ENCODE results near the gene FHOD1.

FHOD1 gene

GRCh38 chr16:67206129-67206837, 41.0 kb downstream of the FHOD1 start:
- Histone ChIP-seq H2AFZ (ENCODE audit: low read length) (no peak overlapping the region), H3K27ac (ENCODE audit: low read depth, low read length, poor library complexity, severe bottlenecking) (no peak overlapping the region), H3K4me2 (ENCODE audit: low read length) (no peak overlapping the region)

GRCh38 chr16:67204076-67204475, 43.2 kb downstream of the FHOD1 start:
- Histone ChIP-seq H4K20me1 (ENCODE audit: insufficient read depth, low read length) (no peaks in the 10 kb centered on the region), H3K4me1 (ENCODE audit: insufficient read depth, low read length, severe bottlenecking) (peaks cover 2% of the 10 kb centered on the region), H3K9me3 (ENCODE audit: low read length) (no peaks in the 10 kb centered on the region), H3K36me3 (ENCODE audit: insufficient read depth, low read length) (peaks cover 42% of the 10 kb centered on the region), H3F3A (ENCODE audit: insufficient read depth, low read length) (no peaks in the 10 kb centered on the region), H3K9ac (ENCODE audit: low read length) (no peak overlapping the region), H3K79me2 (ENCODE audit: insufficient read depth, low read length) (no peaks in the 10 kb centered on the region), H3K27me3 (ENCODE audit: insufficient read depth, low read length) (no peaks in the 10 kb centered on the region), H2AFZ (ENCODE audit: low read length) (no peak overlapping the region), H3K9me2 (ENCODE audit: low read depth, low read length) (no peaks in the 10 kb centered on the region), H3K4me2 (ENCODE audit: low read length) (no peak overlapping the region), H3K4me3 (ENCODE audit: low read depth, low read length, poor library complexity, severe bottlenecking) (no peak overlapping the region), H3K27ac (ENCODE audit: low read depth, low read length, poor library complexity, severe bottlenecking) (no peak overlapping the region)
- TF ChIP-seq EZH2 (IDR thresholded peaks at IDR 0.05; ENCODE audit: borderline replicate concordance, low read length) = no peak
- TF ChIP-seq CTCF (IDR thresholded peaks at IDR 0.05; ENCODE audit: low read length) = no peak

More at GRCh38 chr16:67206129-67206837, 41.0 kb downstream of the FHOD1 start:
- Histone ChIP-seq H4K20me1 (ENCODE audit: insufficient read depth, low read length) (no peaks in the 10 kb centered on the region), H3K27me3 (ENCODE audit: insufficient read depth, low read length) (no peaks in the 10 kb centered on the region), H3K4me1 (ENCODE audit: insufficient read depth, low read length, severe bottlenecking) (no peaks in the 10 kb centered on the region), H3K79me2 (ENCODE audit: insufficient read depth, low read length) (no peaks in the 10 kb centered on the region), H3F3A (ENCODE audit: insufficient read depth, low read length) (no peaks in the 10 kb centered on the region), H3K4me3 (ENCODE audit: low read depth, low read length, poor library complexity, severe bottlenecking) (no peak overlapping the region), H3K9me3 (ENCODE audit: low read length) (no peaks in the 10 kb centered on the region), H3K36me3 (ENCODE audit: insufficient read depth, low read length) (peaks cover 32% of the 10 kb centered on the region), H3K9me2 (ENCODE audit: low read depth, low read length) (no peaks in the 10 kb centered on the region), H3K9ac (ENCODE audit: low read length) (no peak overlapping the region)
- TF ChIP-seq EZH2 (IDR thresholded peaks at IDR 0.05; ENCODE audit: borderline replicate concordance, low read length) = no peak
- no peak for TF ChIP-seq CTCF (IDR thresholded peaks at IDR 0.05; ENCODE audit: low read length)

- no peak overlapping the region for H2AFZ ChIP-seq (ENCODE audit: low read length)
- no peak overlapping the region for H3K4me2 ChIP-seq (ENCODE audit: low read length)
- peaks cover 11% of the 10 kb centered on the region for H3K4me1 ChIP-seq (ENCODE audit: insufficient read depth, low read length, severe bottlenecking)
- H3K4me3 ChIP-seq (ENCODE audit: low read depth, low read length, poor library complexity, severe bottlenecking) = no peak overlapping the region
- no peaks in the 10 kb centered on the region for H3K27me3 ChIP-seq (ENCODE audit: insufficient read depth, low read length)
- TF ChIP-seq EZH2 (IDR thresholded peaks at IDR 0.05; ENCODE audit: borderline replicate concordance, low read length) (no peak), CTCF (IDR thresholded peaks at IDR 0.05; ENCODE audit: low read length) (no peak)
- no peak overlapping the region for H3K27ac ChIP-seq (ENCODE audit: low read depth, low read length, poor library complexity, severe bottlenecking)
- H3K9ac ChIP-seq (ENCODE audit: low read length) = no peak overlapping the region
- H4K20me1 ChIP-seq (ENCODE audit: insufficient read depth, low read length) = no peaks in the 10 kb centered on the region
- no peaks in the 10 kb centered on the region for H3K79me2 ChIP-seq (ENCODE audit: insufficient read depth, low read length)
- no peaks in the 10 kb centered on the region for H3K9me2 ChIP-seq (ENCODE audit: low read depth, low read length)
- H3F3A ChIP-seq (ENCODE audit: insufficient read depth, low read length) = no peaks in the 10 kb centered on the region
- H3K9me3 ChIP-seq (ENCODE audit: low read length) = no peaks in the 10 kb centered on the region
- peaks cover 48% of the 10 kb centered on the region for H3K36me3 ChIP-seq (ENCODE audit: insufficient read depth, low read length)
These were observed 44.3 kb downstream of the FHOD1 start for GRCh38 chr16:67202956-67203493.
